ENCODE results near the gene GATD1.
"Not testable (repeated sequence)": the region's sequence is repeated elsewhere in the genome, so short reads cannot be mapped to it uniquely, and the experiment has no call there.

Gene GATD1

DNA sequence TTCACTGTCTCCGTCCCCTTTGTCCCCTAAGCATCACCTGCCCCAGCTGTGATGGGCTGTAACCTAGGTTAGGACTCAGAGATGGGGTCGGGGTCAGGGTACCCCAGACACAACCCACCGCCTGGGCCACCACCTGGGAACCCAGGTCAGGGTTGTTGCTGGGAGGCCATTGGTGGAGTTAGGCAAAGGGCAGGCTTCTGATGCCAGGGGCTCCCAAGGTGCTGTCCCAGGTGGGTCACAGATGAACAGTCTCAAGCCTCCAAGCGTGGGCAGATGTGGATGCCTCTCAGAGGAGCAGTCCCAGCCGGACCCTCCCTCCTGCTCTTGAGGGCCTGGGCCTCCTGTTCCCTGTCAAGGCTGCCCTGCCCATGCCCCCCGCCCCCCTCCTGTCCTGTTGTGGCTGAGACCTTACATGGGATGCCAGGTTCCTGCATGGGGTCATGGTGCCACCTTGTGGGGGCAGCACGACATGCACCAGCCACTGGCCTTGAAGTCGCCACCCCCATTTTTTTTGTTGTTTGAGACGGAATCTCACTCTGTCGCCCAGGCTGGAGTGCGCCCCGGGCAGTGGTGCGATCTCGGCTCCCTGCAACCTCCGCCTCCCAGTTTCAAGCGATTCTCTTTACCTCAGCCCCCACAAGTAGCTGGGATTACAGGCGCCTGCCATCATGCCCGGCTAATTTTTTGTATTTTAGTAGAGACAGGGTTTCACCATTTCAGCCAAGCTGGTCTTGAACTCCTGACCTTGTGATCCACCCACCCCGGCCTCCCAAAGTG lies 12.1 kb downstream of the GATD1 start:
- peak; percentile 37 to 49 for DNase-seq (ENCODE audit: low read depth in 1 of 2, low spot score in 1 of 2)

DNA sequence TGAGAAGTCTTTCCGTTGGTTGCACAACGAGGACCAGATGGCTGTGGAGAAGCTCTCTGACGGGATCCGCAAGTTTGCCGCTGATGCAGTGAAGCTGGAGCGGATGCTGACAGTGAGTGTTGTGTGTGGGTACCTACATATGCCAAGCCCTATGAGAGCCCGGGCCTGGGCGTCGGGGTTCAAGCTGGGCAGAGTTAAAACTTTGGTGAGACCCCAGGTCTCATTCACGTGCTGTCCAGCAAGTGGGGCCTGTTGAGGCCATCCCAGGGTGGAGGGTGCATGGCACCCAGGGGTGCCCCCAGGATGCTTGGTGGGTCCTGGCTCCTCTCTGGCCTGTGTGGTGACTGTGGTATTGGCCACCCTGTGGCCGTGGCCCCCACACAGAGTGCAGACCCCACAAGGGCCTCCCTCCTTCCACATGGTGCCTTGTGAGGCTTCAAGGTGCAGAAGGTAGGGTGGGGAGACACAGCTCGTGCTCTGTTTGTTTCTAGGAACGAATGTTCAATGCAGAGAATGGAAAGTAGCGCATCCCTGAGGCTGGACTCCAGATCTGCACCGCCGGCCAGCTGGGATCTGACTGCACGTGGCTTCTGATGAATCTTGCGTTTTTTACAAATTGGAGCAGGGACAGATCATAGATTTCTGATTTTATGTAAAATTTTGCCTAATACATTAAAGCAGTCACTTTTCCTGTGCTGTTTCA lies 12.8 kb downstream of the GATD1 start:
- DNase-seq (ENCODE audit: low read depth in 1 of 2, low spot score in 1 of 2) = no peak

DNA sequence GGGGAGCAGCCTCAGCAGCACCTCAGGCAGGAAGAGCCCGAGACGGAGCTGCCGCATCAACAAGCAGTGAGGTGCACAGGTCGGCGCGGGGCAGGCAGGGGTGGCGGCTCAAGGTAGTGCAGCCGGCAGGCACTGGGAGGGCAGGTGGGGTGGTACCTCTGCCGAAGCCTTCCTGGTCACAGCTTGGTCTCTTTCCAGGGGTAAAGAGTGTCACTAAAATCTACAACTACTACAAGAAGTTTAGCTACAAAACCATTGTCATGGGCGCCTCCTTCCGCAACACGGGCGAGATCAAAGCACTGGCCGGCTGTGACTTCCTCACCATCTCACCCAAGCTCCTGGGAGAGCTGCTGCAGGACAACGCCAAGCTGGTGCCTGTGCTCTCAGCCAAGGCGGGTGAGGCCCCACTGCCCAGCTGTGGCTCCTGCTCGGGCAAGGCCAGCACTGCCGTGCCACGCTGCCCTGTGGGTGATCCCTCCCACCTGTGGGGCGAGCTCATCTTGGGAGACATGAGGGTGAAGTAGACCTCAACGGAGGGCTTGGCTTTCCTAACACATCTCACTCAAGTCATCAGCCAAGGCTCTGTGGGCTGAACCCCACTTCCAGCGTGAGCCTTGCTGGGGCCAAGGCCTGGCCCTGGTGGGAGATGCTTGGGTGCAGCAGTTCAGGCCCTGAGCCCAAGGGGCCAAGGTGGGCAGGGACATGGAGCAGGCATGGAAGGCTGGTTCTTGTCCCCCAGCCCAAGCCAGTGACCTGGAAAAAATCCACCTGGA lies 13.6 kb downstream of the GATD1 start:
- DNase-seq (ENCODE audit: low read depth in 1 of 2, low spot score in 1 of 2) = no peak

DNA sequence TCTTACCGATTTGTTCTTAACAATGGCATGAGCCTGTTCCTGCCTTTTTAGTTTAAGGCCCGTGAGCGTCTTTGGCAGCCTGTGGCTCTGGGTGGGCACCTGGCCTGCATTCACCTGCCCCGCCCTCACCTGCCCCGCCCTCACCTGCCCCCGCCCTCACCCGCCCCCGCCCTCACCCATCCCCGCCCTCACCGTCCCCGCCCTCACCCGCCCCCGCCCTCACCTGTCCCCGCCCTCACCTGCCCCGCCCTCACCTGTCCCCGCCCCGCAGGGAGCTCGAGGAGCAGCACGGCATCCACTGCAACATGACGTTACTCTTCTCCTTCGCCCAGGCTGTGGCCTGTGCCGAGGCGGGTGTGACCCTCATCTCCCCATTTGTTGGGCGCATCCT lies 14.2 kb downstream of the GATD1 start:
- no peak for DNase-seq (ENCODE audit: low read depth in 1 of 2, low spot score in 1 of 2)

DNA sequence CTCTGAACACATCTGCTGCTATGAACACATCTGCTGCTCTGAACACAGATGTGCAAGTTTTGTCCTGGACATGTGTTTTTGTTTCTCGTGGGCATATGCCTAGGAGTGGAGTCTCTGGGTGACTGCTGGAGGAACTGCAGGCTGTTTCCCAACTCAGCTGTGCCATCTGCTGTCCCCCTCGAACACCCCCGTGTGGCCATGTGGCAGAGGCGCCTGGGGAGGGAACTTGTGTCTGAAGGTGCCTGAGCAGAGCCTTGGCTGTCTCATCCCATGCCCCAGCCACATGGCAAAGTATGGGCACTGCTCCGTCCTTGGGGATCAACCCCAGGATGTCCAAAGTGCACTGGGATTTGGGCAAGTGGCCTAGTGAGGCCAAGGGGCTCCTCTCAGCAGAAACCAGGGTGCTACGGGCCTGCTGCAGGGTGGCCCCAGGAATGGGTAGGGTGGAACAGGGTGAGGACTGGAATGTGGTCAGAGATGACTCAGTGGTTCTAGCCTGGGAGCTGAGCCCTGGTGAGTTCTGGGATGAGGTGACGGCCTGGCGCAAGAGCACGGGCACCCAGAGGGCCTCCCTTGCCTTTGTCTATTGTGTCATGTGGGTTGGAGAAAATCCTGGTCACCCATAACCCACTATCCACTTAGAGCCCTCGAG lies 14.7 kb downstream of the GATD1 start:
- DNase-seq (ENCODE audit: low read depth in 1 of 2, low spot score in 1 of 2) = no peak

DNA sequence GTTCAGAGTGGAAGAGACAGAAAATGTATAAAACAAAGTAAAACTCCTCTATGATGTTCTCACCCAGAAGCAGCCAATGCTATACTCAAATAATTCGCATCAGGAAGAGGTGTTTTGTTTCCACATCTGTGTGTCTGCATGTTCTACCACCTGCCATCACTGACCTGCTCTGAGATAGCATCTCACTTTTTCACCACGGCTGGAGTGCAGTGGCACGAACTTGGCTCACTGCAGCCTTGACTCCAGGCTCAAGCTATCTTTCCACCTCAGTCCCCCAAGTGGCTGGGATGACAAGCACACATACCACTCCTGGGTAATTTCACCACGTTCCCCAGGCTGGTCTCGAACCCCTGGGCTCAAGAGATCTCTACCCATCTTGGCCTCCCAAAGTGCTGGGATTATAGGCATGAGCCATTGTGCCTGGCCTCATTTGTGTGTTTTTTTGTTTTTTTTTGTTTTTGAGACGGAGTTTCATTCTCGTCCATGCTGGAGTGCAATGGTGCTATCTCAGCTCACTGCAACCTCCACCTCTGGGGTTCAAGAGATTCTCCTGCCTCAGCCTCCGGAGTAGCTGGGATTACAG lies 15.7 kb downstream of the GATD1 start:
- DNase-seq (ENCODE audit: low read depth in 1 of 2, low spot score in 1 of 2) = no peak

DNA sequence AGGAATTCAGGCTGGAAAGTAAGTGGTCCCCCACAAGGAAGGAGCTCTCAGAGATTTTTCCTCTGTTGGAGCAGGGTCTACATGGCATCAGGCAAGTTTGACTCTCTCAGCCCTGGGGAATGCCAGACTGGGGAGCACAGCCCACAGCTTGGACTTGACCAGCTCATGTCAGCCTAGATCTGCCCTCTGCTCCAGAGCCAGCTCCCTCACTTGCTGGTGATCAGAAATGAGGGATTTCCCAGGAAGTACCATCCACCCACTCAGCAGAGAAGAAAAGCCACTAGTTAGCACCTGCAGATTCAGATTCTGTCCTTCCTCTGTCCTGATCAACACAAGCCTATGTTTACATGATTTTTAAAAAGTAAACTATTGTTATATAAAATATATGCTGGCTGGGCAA lies 17.1 kb downstream of the GATD1 start:
- no peak for DNase-seq (ENCODE audit: low read depth in 1 of 2, low spot score in 1 of 2)

DNA sequence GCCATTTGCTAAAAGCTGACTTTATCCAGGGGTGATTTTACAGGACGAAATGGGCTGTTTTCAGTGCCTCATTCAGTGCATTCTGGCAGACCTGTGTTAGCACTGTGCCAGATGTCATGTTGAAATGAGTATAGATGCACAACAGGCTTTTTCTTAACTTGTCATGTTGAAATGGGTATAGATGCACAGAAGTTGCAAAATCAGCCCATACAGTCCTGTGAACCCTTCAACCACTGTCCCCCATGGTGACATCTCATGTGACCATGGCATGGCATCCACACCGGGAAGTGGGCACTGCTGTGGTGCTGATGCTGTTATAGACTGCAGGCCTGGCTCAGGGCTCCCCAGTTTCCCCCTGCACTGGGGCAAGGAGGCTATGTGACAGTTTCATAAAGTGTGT lies 27.6 kb downstream of the GATD1 start:
- no peak for DNase-seq (ENCODE audit: low read depth in 1 of 2, low spot score in 1 of 2)

DNA sequence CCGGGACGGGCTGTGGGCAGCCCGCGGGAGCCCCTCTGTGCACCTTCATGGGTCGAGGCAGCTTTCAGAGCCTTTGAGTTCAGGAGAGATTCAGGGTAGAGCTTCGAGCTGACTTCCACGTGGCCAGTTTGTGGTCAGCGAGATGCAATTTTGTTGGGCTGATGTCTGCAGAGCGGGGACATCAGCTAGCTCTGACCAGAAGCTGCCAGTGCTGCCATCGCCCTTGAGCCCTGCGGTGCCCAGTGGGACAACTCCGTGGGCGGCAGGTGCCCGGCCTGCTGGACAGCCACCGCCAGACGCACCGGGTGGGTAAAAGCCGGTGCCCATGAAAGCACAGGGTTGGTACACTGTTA lies 29.3 kb downstream of the GATD1 start:
- DNase-seq (ENCODE audit: low read depth in 1 of 2, low spot score in 1 of 2) = no peak

DNA sequence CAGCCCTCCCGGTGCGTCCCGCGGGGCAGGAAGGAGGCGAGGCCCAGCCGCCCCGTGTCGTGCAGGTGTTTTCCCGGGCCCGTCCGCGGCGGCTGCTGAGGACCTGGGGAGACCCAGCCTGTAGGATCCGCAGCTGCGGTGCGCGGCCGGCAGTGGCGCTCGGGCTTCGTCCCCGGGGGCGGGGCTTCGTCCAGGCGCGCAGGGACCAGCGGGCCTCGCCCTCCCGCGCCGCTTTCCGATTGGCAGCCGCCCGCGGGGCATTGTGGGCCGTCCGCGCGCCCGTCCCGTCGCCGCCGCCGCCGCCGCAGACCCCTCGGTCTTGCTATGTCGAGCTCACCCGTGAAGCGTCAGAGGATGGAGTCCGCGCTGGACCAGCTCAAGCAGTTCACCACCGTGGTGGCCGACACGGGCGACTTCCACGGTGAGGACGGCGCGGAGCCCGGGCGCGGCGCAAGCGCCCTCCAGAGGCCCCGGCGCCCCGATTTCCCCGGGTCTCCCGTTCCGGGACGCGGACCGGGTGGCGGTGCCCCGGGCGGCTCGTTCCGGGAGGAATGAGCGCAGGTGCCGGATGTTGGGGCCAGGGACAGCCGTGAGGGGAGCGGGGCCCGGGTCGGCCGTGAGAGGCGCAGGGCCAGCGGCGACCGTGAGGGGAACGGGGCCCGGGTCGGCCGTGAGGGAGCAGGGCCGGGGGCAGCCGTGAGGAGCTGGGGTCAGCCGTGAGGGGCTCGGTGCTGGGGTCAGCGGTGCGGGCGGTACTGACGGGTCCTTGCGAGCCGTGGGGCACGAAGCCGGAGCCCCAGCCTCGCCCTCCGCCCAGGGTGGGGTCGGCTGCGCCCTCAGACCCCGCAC lies 29.9 kb downstream of the GATD1 start, which contains the start of gene TALDO1:
Gene TALDO1 (plus strand): TSS at position 307 of the 849 bp plus-strand sequence. CDS start 18 bp downstream, at position 325.
- DNase-seq (ENCODE audit: low read depth in 1 of 2, low spot score in 1 of 2) = peak; percentile 63 to 80

DNA sequence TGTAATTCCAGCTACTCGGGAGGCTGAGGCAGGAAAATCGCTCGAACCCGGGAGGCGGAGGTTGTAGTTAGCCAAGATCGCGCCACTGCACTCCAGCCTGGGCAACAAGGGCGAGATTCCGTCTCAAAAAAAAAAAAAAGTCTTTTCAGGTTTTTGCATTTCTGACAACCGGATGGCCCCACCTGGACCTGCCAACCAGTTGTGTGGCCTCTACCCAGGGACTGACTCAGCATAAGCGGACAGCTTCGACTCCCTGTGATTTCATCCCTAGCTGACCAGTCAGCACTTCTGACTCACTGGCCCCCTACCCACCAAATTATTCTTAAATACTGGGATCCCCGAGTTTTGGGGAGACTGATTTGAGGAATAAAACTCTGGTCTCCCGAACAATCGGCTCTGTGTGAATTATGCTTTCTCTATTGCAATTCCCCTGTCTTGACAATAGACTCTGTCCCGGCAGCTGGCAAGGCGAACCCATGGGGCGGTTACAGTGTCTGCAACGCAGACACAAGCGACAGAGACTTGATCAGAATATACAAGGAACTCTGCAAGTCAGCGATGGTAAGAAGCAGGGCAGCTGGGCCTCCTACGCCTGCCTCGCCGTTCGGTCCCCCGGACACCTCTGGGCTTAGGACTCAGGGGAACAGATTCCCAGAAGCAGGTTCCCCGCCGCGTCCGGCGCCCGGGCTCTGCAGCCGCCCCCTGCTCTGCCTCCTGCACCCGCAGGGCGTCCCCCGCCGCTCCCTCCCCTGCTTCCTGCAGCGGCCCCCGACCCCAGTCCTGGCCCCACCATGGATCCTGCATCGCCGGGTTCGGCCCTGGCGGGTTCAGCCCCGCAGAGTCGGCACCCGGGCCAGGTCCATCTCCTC lies 30.8 kb downstream of the GATD1 start:
- no peak for DNase-seq (ENCODE audit: low read depth in 1 of 2, low spot score in 1 of 2)

DNA sequence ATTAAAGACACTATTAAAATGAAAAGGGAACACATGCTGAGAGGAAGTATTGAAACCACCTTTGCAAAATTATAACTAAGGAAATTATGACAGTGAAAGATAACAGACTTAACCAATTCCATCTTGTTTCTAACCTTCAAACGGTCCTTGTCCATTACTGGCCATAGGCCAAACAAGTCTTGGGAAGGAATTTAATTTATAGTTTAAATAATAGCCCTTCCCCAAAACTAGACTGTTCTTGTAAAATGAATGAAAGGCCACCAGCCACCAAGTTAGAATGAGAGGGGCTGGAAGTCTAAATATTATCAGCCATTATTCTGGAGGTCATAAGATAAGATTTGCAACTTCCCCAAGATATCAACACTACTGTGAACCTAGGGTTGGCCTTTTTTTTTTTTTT lies 31.9 kb downstream of the GATD1 start:
- no peak for DNase-seq (ENCODE audit: low read depth in 1 of 2, low spot score in 1 of 2)

DNA sequence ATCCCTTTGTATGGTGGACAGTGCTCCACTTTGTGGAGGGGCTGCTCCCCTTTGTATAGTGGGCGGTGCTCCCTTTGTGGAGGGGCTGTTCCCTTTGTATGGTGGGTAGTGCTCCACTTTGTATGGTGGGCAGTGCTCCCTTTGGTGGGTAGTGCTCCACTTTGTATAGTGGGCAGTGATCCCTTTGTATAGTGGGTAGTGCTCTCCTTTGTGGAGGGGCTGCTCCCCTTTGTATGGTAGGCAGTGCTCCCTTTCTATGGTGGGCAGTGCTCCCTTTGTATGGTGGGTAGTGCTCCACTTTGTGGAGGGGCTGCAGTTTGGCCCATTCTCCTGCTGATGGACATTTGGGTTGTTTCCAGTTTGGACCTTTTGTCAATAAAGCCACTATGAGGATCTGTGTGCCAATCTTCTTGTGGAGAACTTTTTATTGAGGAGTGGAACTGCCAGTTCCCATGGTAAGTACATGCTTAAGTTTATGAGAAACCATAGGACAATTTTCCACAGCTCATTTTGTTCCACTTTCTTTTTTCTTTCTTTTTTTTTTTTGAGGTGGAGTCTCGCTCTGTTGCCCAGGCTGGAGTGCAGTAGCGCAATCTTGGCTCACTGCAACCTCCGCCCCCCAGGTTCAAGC lies 34.6 kb downstream of the GATD1 start:
- DNase-seq (ENCODE audit: low read depth in 1 of 2, low spot score in 1 of 2) = no peak

DNA sequence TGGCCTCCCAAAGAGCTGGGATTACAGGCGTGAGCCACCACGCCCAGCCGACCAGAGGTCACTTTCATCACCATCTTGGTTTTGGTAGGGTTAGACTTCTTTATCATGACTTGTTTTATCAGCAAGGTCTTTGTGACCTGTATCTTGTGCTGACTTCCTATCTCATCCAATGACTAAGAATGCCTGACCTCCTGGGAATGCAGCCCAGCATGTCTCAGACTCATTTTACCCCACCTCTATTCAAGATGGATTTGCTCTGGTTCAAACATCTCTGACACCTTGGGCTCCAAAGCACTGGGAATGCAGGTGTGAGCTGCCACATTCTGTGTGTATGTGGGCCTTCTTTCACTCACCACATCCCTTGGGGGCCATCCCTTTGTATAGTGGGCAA lies 35.1 kb downstream of the GATD1 start:
- no peak for DNase-seq (ENCODE audit: low read depth in 1 of 2, low spot score in 1 of 2)

DNA sequence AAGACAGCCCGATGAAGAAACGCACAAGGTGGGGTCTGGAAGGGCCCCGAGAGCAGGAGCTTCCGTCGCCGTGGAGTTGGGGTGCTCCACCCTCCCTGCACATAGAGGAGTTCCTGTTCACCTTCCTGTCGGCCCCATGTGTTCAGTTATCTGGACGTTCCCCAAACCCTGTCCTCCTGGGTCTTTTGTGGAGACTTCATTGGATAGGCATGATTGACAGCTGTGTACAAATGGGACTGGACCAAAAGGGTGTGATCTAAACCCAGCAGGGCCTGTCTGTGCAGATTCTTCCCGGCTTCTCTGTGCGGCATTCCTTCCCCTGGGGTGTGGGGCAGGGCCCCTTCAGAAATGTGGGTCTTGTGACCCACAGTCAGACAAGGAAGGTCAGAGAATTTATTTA lies 39.4 kb downstream of the GATD1 start:
- not testable (repeated sequence) for DNase-seq (ENCODE audit: low read depth in 1 of 2, low spot score in 1 of 2)

DNA sequence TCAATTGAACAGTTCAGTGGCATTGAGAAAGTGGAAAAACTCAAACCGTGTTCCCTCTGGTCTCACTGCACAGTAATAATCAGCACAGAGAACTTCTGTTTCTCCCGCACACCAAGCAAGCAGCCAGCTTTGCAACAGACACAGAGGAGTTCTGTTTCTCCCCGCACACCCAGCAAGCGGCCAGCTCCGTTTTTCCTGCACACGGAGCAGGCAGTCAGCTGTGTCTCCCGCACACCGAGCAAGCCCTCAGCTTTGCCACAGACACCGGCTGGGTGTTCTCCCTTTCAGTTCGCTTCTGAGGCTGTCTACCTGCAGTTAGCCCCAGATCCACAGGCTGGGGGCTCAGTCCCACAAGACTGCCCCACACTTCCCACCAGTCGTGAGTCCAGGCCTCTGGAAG lies 39.9 kb downstream of the GATD1 start:
- DNase-seq (ENCODE audit: low read depth in 1 of 2, low spot score in 1 of 2) = no peak

DNA sequence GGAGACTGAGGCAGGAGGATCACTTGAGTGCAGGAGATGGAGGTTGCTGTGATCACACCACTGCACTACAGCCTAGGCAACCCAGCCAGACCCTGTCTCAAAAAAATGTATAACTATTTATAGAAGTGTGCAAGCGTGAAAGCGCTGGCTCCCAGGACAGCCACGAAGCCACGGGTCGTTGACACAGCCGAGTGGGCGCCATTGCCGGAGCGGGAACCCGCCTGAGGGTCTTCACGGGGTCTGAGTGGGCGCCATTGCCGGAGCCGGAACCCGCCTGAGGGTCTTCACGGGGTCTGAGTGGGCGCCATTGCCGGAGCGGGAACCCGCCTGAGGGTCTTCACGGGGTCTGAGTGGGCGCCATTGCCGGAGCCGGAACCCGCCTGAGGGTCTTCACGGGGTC lies 42.7 kb downstream of the GATD1 start:
- not testable (repeated sequence) for DNase-seq (ENCODE audit: low read depth in 1 of 2, low spot score in 1 of 2)

DNA sequence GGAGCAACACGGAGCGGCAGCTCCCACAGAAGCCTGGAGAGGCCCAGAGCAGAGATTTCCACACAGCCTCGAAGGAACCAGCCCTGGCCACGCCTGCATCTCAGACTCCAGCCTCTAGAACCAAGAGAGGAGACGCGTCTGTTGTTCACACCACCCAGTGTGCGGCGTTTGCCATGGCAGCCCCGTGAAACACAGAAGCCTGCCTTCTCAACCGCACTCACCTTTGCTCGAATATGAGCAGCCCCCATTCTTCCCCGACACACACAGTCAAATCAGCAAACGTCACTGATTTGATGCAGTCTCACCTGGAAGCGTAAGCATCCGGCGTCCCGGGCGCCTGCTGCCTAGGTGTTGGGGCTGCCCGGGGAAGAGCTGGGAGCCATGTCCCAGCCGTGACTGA lies 44.2 kb downstream of the GATD1 start:
- no peak for DNase-seq (ENCODE audit: low read depth in 1 of 2, low spot score in 1 of 2)

Measured in stimulated activated CD4-positive, alpha-beta T cell treated with anti-CD3 and anti-CD28 coated beads, Interleukin-15, amount 100 ng/mL, for 1 hour (primary cell).